Stimulated activated CD8-positive, alpha-beta memory T cell treated with anti-CD3 and anti-CD28 coated beads, Interleukin-4, amount 100 ng/mL, for 4 hours (primary cell): ENCODE measurements around the gene RFPL4A.
"Not testable (repeated sequence)": the region's sequence is repeated elsewhere in the genome, so short reads cannot be mapped to it uniquely, and the experiment has no call there.

Source experiments
- DNase-seq, 2 donors: peaks; one replicate each; pipeline ENCODE4 v3.0.0-alpha.2; 2020; ENCODE audit warnings: low read depth in 2 of 2, low spot score in 1 of 2

Gene RFPL4A

GRCh38 chr19:55758797-55759196 lies at the start of gene RFPL4A:
TSS of gene RFPL4A (plus strand) at chr19:55759097. CDS start at chr19:55761801, 2,704 bp downstream.
- DNase-seq = not testable (repeated sequence)

GRCh38 chr19:55711719-55712118 lies 47.2 kb upstream of the RFPL4A start:
- DNase-seq = no peak

GRCh38 chr19:55712804-55713631 lies 45.9 kb upstream of the RFPL4A start:
- no peak for DNase-seq

DNA sequence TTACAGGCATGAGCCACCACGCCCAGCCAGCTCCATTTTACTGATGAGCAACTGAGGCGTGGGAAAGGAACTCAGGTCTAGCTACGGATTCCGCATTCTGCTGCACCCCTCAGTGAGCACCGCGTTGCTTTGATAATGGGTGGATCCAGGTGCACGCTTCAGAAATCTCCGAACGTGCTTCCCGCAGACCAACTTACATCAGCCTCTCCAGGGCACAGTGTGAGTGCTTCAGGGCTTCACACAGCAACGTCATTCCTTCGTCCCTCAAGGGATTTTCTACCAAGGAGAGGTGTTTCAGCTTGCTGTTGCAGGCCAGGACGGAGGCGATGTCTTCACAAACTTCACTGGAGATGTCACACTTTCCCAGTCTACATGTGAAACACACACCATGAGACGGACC lies 42.4 kb upstream of the RFPL4A start:
- DNase-seq = no peak

GRCh38 chr19:55717251-55717650 lies 41.6 kb upstream of the RFPL4A start:
- DNase-seq = no peak

- DNase-seq = not testable (repeated sequence)
These were observed 40.8 kb upstream of the RFPL4A start for GRCh38 chr19:55717879-55718711.

- DNase-seq = no peak
These were observed 38.6 kb upstream of the RFPL4A start for GRCh38 chr19:55720214-55720746.

GRCh38 chr19:55720801-55721200 lies 38.1 kb upstream of the RFPL4A start:
- DNase-seq = no peak

- no peak for DNase-seq
These were observed 35.4 kb upstream of the RFPL4A start for GRCh38 chr19:55723491-55723890.

- not testable (repeated sequence) for DNase-seq
These were observed 28.5 kb upstream of the RFPL4A start for GRCh38 chr19:55730378-55730777.

DNA sequence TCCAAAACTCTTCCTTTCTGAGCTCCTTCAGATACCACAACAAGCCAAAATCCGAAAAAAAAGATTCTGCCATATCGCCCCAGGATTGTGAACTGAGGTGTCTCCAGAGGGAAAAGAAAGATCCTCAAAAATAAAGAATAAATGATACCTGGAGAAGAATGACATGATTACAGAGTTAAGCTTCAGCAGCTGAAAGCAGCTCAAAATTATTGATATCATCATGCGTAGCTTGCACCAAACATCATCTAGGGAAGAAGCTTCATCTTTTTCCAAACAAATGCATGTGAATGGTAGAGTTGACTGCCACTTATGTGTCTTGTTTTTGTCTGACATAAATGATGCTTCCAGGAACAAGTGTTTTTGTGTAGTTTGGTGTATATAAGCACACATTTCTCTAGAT lies 20.6 kb upstream of the RFPL4A start, which contains the start of gene NLRP9:
Gene NLRP9 (minus strand): TSS at position 101 of the 400 bp plus-strand sequence. CDS start 28 bp downstream, at position 73.
- no peak for DNase-seq

- DNase-seq = no peak
These were observed 8.2 kb upstream of the RFPL4A start for GRCh38 chr19:55750715-55751114.

- no peak for DNase-seq
These were observed 5.5 kb upstream of the RFPL4A start for GRCh38 chr19:55753401-55753800.

DNA sequence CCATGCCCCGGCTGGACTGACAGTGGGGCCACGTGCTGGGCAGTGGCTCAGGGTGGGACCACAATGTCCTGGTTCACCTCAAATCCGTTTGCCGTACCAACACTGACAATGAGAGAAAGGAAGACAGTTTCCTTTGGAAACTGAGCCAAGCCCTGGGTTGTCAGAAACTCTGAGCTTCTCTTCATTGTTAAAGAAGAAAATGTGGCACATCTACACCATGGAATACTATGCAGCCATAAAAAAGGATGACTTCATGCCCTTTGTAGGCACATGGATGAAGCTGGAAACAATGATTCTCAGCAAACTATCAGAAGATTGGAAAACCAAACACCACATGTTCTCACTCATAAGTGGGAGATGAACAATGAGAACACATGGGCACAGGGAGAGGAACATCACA lies 2.1 kb upstream of the RFPL4A start:
- not testable (repeated sequence) for DNase-seq

GRCh38 chr19:55766466-55766865 lies 7.6 kb downstream of the RFPL4A start:
- DNase-seq = no peak

- not testable (repeated sequence) for DNase-seq
These were observed 9.9 kb downstream of the RFPL4A start, which contains the start of gene RFPL4AL1 for GRCh38 chr19:55768818-55769217. TSS of gene RFPL4AL1 (plus strand) at chr19:55769118. CDS start at chr19:55771805, 2,687 bp downstream.

DNA sequence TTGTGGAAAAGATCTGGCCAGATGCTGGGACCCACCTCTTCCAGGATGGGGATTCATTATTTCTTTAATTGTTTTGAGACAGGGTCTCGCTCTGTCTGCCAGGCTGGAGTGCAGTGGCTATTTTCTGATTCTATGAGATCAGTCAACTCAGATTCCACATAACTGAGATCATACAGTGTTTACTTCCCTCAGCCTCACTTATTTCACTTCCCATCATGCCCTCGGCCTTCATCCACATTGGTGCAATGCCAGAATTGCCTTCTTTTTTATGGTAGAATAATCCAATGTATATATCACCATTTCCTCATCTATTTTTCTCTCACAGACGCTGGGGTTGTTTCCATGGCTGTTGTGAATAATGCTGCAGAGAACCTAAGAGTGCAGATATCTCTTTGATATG lies 10.7 kb downstream of the RFPL4A start:
- not testable (repeated sequence) for DNase-seq

DNA sequence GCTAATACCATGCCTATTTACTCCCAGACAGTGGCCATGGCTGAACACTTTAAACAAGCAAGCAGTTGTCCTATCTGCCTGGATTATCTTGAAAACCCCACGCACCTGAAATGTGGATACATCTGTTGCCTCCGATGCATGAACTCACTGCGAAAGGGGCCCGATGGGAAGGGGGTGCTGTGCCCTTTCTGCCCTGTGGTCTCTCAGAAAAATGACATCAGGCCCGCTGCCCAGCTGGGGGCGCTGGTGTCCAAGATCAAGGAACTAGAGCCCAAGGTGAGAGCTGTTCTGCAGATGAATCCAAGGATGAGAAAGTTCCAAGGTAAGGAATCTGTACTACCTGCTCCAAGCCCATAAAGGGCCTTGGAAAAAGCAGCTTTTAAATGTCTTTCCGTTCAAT lies 18.6 kb downstream of the RFPL4A start:
- DNase-seq = no peak

- DNase-seq = no peak
These were observed 19.4 kb downstream of the RFPL4A start for GRCh38 chr19:55778331-55778730.

DNA sequence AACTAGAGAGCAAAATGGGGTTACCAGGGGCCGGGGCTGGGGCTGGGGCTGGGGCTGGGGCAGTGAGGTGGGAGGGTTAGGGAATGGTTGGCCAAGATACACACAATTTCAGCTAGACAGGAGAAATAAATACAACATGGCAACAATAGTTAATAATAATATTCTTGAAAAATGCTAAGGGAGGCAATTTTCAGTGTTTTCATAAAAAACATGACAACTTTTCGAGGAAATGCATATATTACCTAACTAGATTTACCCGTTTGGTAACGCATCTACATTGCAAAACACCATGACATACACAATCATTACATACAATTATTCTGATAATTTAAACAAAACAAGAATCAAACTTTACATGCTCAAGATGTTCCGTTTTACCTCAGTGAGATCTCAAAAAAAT lies 22.2 kb downstream of the RFPL4A start:
- no peak for DNase-seq

- DNase-seq = no peak
These were observed 36.1 kb downstream of the RFPL4A start for GRCh38 chr19:55795021-55795420.

DNA sequence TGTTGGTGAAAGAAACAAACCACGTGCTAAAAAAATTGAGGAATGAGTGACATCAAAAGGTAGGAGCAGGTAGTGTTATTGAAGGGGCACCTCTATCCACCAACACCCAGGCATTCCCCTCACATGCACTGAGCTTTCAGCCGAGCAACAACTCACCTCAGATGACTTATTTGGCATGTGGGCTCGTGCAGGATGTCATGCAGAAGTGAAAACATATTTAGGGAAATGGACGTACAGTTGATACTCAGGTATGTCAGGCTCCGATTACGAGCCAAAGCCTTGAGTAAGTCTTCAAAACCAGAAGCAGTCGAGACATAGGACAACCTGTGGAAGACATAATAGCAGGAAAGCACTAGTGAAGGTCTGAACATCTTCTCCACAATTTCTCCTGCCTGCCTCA lies 42.5 kb downstream of the RFPL4A start:
- no peak for DNase-seq
